ENCODE data around the gene GNB1. TPM values are rescaled to one million over a fixed set of nuclear protein-coding genes. Genes with fewer than 3 reads are reported as not detected.

Gene GNB1
- total RNA-seq, 1 donor from 2014 or later = 159 TPM

- intact Hi-C loops (cut with DNase I) = no loop called here
- Histone ChIP-seq H3K4me3 (no peak overlapping the region), H3K9me3 (no peaks in the 10 kb centered on the region), H3K27me3 (no peaks in the 10 kb centered on the region), H3K4me1 (peaks cover 16% of the 10 kb centered on the region), H3K27ac (no peak overlapping the region), H3K36me3 (peaks cover 0 to 19% of the 10 kb centered on the region in 2 donors)
- DNase-seq (ENCODE audit: extremely low spot score in 2 of 2) = no peak
- TF ChIP-seq CTCF (IDR thresholded peaks at IDR 0.05) = no peak
- TF ChIP-seq POLR2AphosphoS5 (IDR thresholded peaks at IDR 0.05; ENCODE audit: insufficient read depth in 1 of 2, low read depth in 1 of 2) = no peak
- TF ChIP-seq POLR2A (IDR thresholded peaks at IDR 0.05) = no peak
Measured at GRCh38 chr1:1826356-1827088, 64.4 kb downstream of the GNB1 start.

DNA sequence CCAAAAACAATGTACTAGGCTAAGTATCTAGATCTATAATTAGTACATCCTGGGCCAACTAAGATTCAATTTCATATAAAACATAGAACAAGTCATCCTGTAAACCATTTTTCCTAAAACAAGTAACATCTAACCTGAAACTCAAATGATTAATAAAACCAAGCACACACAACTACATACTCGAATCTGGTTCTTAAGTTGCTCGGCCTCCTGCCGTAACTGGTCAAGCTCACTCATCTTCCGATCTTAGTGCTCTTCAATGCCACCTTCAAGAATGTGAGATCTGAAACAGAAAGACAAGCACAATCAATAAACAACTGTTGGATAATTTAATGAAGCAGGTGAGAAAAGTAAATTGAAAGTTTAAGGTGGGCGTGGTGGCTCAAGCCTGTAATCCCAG lies 65.7 kb downstream of the GNB1 start:
- H3K27ac ChIP-seq = no peak overlapping the region
- H3K4me3 ChIP-seq = no peak overlapping the region
- peaks cover 0 to 19% of the 10 kb centered on the region in 2 donors for H3K36me3 ChIP-seq
- H3K4me1 ChIP-seq = peaks cover 16% of the 10 kb centered on the region
- intact Hi-C loops (cut with DNase I) = no loop called here
- TF ChIP-seq CTCF (IDR thresholded peaks at IDR 0.05) (no peak), POLR2AphosphoS5 (IDR thresholded peaks at IDR 0.05; ENCODE audit: insufficient read depth in 1 of 2, low read depth in 1 of 2) (no peak), POLR2A (IDR thresholded peaks at IDR 0.05) (no peak)
- H3K27me3 ChIP-seq = no peaks in the 10 kb centered on the region
- DNase-seq (ENCODE audit: extremely low spot score in 2 of 2) = no peak
- no peaks in the 10 kb centered on the region for H3K9me3 ChIP-seq

- TF ChIP-seq POLR2AphosphoS5 (IDR thresholded peaks at IDR 0.05; ENCODE audit: insufficient read depth in 1 of 2, low read depth in 1 of 2) = no peak
- no peak for TF ChIP-seq CTCF (IDR thresholded peaks at IDR 0.05)
- TF ChIP-seq POLR2A (IDR thresholded peaks at IDR 0.05) = no peak
- no peaks in the 10 kb centered on the region for H3K9me3 ChIP-seq
- no peak overlapping the region for H3K27ac ChIP-seq
- DNase-seq (ENCODE audit: extremely low spot score in 2 of 2) = no peak
- no peaks in the 10 kb centered on the region for H3K4me1 ChIP-seq
- H3K27me3 ChIP-seq = no peaks in the 10 kb centered on the region
- no peak overlapping the region for H3K4me3 ChIP-seq
- intact Hi-C loops (cut with DNase I) = no loop called here
- peaks cover 0 to 25% of the 10 kb centered on the region in 2 donors for H3K36me3 ChIP-seq
Measured at GRCh38 chr1:1819762-1820161, 71.1 kb downstream of the GNB1 start.

DNA sequence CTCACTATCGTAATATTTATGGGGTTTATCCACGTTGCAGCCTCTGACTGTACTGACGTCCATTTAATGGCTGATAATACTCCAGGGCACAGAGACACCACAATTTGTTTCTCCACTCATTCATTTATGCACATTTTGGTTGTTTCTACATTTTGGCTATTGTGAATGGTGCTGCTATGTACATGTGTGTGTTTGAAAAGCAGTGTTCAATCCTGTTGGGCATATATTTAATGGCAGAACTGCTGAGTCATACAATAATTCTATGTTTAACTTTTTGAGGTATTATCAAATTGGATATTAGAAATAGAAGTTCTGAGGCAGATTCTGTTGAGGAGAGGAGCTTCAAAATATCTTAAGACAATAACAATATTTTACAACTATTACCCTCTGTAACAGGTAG lies 73.7 kb downstream of the GNB1 start:
- TF ChIP-seq POLR2A (IDR thresholded peaks at IDR 0.05) = no peak
- no peak for TF ChIP-seq CTCF (IDR thresholded peaks at IDR 0.05)
- TF ChIP-seq POLR2AphosphoS5 (IDR thresholded peaks at IDR 0.05; ENCODE audit: insufficient read depth in 1 of 2, low read depth in 1 of 2) = no peak
- H3K4me1 ChIP-seq = no peaks in the 10 kb centered on the region
- intact Hi-C loops (cut with DNase I) = no loop called here
- H3K9me3 ChIP-seq = no peaks in the 10 kb centered on the region
- no peak overlapping the region for H3K4me3 ChIP-seq
- peaks cover 0 to 32% of the 10 kb centered on the region in 2 donors for H3K36me3 ChIP-seq
- no peaks in the 10 kb centered on the region for H3K27me3 ChIP-seq
- no peak for DNase-seq (ENCODE audit: extremely low spot score in 2 of 2)
- no peak overlapping the region for H3K27ac ChIP-seq

GRCh38 chr1:1815606-1816281 lies 75.1 kb downstream of the GNB1 start:
- peaks cover 0 to 32% of the 10 kb centered on the region in 2 donors for H3K36me3 ChIP-seq

More at GRCh38 chr1:1815606-1816281, 75.1 kb downstream of the GNB1 start:
- H3K9me3 ChIP-seq = no peaks in the 10 kb centered on the region
- no peak for DNase-seq (ENCODE audit: extremely low spot score in 2 of 2)
- intact Hi-C loops (cut with DNase I) = no loop called here
- H3K4me1 ChIP-seq = no peaks in the 10 kb centered on the region
- TF ChIP-seq POLR2AphosphoS5 (IDR thresholded peaks at IDR 0.05; ENCODE audit: insufficient read depth in 1 of 2, low read depth in 1 of 2) = no peak
- TF ChIP-seq POLR2A (IDR thresholded peaks at IDR 0.05) = no peak
- no peak for TF ChIP-seq CTCF (IDR thresholded peaks at IDR 0.05)
- H3K27ac ChIP-seq = no peak overlapping the region
- no peak overlapping the region for H3K4me3 ChIP-seq
- H3K27me3 ChIP-seq = no peaks in the 10 kb centered on the region

Measured in vagina (tissue), 2 donors.